SU-DHL-6 (cell line): ENCODE data around the gene CNTN1.

Source experiments
- H2AFZ ChIP-seq: fragments of 200-600 bp; sonication (generic); 2 replicates; pipeline ENCODE4 v1.6.1; 2014; ENCODE audit warnings: low read depth, mild to moderate bottlenecking, moderate library complexity, mixed read lengths, antibody characterized with exemption, low read length; ENCODE audit not compliant: severe bottlenecking
- H3F3A ChIP-seq: fragments of 200-600 bp; shearing (Covaris generic); 2 replicates; pipeline ENCODE4 v1.6.0; 2016; ENCODE audit warnings: antibody characterized with exemption, mild to moderate bottlenecking; ENCODE audit not compliant: insufficient read depth
- H3K27ac ChIP-seq: fragments of 200-600 bp; sonication (generic); 2 replicates; pipeline ENCODE4 v1.5.1; 2016; ENCODE audit warnings: low read depth, mild to moderate bottlenecking, low read length, moderate library complexity, mixed read lengths
- H3K27me3 ChIP-seq: fragments of 200-600 bp; sonication (generic), shearing (Covaris generic); 2 replicates; pipeline ENCODE4 v1.6.0; 2014; ENCODE audit warnings: mild to moderate bottlenecking, low read length
- H3K36me3 ChIP-seq: fragments of 200-600 bp; sonication (generic); 2 replicates; pipeline ENCODE4 v1.6.1; 2014; ENCODE audit warnings: mild to moderate bottlenecking, low read length, mixed read lengths
- H3K4me2 ChIP-seq: fragments of 300-600, 200-600 bp; shearing (Covaris generic), sonication (generic); 2 replicates; pipeline ENCODE4 v1.6.0; 2014; ENCODE audit warnings: low read length, low read depth, mild to moderate bottlenecking; ENCODE audit not compliant: poor library complexity, severe bottlenecking
- H3K4me3 ChIP-seq: fragments of 200-600 bp; sonication (generic); 2 replicates; pipeline ENCODE4 v1.5.1; 2014; ENCODE audit warnings: antibody characterized with exemption, low read length, mild to moderate bottlenecking, mixed read lengths; ENCODE audit not compliant: insufficient read depth, poor library complexity, severe bottlenecking
- H3K79me2 ChIP-seq: fragments of 200-600 bp; sonication (generic); 2 replicates; pipeline ENCODE4 v1.6.1; 2014; ENCODE audit warnings: mild to moderate bottlenecking, low read length, moderate library complexity; ENCODE audit not compliant: insufficient read depth
- H3K9ac ChIP-seq: fragments of 200-600 bp; sonication (generic); 2 replicates; pipeline ENCODE4 v1.7.0; 2014; ENCODE audit warnings: mild to moderate bottlenecking, low read length
- H3K9me2 ChIP-seq: fragments of 200-600 bp; sonication (generic); replicated peaks from 2 replicates; pipeline ENCODE4 v1.6.1; 2014; ENCODE audit warnings: low read length; ENCODE audit not compliant: insufficient read depth
- H3K9me3 ChIP-seq: fragments of 200-600 bp; sonication (generic); 2 replicates; pipeline ENCODE4 v1.6.1; 2014; ENCODE audit warnings: low read length, mixed read lengths; ENCODE audit not compliant: insufficient read depth
- H4K20me1 ChIP-seq: fragments of 200-600 bp; sonication (generic); 2 replicates; pipeline ENCODE4 v1.6.1; 2014; ENCODE audit warnings: low read depth, mild to moderate bottlenecking, antibody characterized with exemption, low read length, moderate library complexity, mixed read lengths
- EZH2phosphoT487 ChIP-seq: fragments of 200-600 bp; sonication (generic), shearing (Covaris generic); conservative IDR thresholded peaks from 2 replicates; pipeline ENCODE4 v1.6.1; 2018; ENCODE audit warnings: mild to moderate bottlenecking, antibody characterized with exemption, low read length, moderate library complexity, mixed read lengths
- TF ChIP-seq, protein P1 (sequence below): fragments of 200-600 bp; sonication (generic); IDR thresholded peaks from one replicate; pipeline ENCODE4 v1.5.1; 2017; ENCODE audit warnings: antibody characterized with exemption, mild to moderate bottlenecking, low read length, moderate library complexity; ENCODE audit not compliant: insufficient read depth, poor library complexity, severe bottlenecking

Gene CNTN1

GRCh38 chr12:40801082-40801481 is 108.8 kb downstream of the CNTN1 start:
- no peak for TF ChIP-seq EZH2phosphoT487
- TF ChIP-seq, protein P1, sequence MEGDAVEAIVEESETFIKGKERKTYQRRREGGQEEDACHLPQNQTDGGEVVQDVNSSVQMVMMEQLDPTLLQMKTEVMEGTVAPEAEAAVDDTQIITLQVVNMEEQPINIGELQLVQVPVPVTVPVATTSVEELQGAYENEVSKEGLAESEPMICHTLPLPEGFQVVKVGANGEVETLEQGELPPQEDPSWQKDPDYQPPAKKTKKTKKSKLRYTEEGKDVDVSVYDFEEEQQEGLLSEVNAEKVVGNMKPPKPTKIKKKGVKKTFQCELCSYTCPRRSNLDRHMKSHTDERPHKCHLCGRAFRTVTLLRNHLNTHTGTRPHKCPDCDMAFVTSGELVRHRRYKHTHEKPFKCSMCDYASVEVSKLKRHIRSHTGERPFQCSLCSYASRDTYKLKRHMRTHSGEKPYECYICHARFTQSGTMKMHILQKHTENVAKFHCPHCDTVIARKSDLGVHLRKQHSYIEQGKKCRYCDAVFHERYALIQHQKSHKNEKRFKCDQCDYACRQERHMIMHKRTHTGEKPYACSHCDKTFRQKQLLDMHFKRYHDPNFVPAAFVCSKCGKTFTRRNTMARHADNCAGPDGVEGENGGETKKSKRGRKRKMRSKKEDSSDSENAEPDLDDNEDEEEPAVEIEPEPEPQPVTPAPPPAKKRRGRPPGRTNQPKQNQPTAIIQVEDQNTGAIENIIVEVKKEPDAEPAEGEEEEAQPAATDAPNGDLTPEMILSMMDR = no peak
- Histone ChIP-seq H2AFZ (no peak overlapping the region), H3F3A (no peaks in the 10 kb centered on the region), H3K4me2 (no peak overlapping the region), H3K79me2 (no peaks in the 10 kb centered on the region), H3K27me3 (no peaks in the 10 kb centered on the region), H3K9me3 (no peaks in the 10 kb centered on the region), H3K9ac (no peak overlapping the region), H3K36me3 (no peaks in the 10 kb centered on the region), H4K20me1 (no peaks in the 10 kb centered on the region), H3K4me3 (no peak overlapping the region), H3K27ac (no peak overlapping the region), H3K9me2 (no peaks in the 10 kb centered on the region)

GRCh38 chr12:40801861-40802260 is 109.6 kb downstream of the CNTN1 start:
- Histone ChIP-seq H3K9me2 (no peaks in the 10 kb centered on the region), H3F3A (no peaks in the 10 kb centered on the region), H3K79me2 (no peaks in the 10 kb centered on the region), H3K9me3 (no peaks in the 10 kb centered on the region), H3K27me3 (no peaks in the 10 kb centered on the region), H3K4me2 (no peak overlapping the region), H3K27ac (no peak overlapping the region), H2AFZ (no peak overlapping the region), H3K9ac (no peak overlapping the region), H3K4me3 (no peak overlapping the region), H4K20me1 (no peaks in the 10 kb centered on the region), H3K36me3 (no peaks in the 10 kb centered on the region)
- TF ChIP-seq, protein P1 = no peak
- no peak for TF ChIP-seq EZH2phosphoT487

DNA sequence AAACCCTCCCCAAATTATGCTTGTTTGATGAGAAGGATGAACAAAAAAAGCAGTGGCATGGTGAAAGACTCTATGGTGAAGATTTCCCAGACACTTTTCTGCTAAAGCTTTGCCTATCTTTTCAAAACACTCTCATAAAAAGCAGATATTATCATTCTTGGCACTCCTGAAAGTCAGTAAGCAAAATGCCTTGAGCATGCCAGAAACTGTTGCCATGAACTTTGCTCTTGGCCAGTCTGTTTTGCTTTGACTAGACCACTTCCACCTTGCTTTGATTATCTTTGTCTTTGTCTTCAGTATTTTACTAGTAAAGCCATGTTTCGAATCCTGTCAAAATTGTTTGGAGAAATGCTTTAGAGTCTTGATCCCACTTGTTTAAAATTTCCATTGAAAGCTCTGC is 110.4 kb downstream of the CNTN1 start:
- no peaks in the 10 kb centered on the region for H3K36me3 ChIP-seq
- no peaks in the 10 kb centered on the region for H4K20me1 ChIP-seq
- H3K27me3 ChIP-seq = no peaks in the 10 kb centered on the region
- no peaks in the 10 kb centered on the region for H3K79me2 ChIP-seq
- no peak overlapping the region for H3K4me2 ChIP-seq
- no peak overlapping the region for H3K4me3 ChIP-seq
- H3K9me2 ChIP-seq = no peaks in the 10 kb centered on the region
- TF ChIP-seq, protein P1 = no peak
- TF ChIP-seq EZH2phosphoT487 = no peak
- H3K9ac ChIP-seq = no peak overlapping the region
- no peaks in the 10 kb centered on the region for H3K9me3 ChIP-seq
- H3F3A ChIP-seq = no peaks in the 10 kb centered on the region
- H2AFZ ChIP-seq = no peak overlapping the region
- no peak overlapping the region for H3K27ac ChIP-seq
